ENCODE results near the gene HDAC4.

- TF ChIP-seq, protein P1, sequence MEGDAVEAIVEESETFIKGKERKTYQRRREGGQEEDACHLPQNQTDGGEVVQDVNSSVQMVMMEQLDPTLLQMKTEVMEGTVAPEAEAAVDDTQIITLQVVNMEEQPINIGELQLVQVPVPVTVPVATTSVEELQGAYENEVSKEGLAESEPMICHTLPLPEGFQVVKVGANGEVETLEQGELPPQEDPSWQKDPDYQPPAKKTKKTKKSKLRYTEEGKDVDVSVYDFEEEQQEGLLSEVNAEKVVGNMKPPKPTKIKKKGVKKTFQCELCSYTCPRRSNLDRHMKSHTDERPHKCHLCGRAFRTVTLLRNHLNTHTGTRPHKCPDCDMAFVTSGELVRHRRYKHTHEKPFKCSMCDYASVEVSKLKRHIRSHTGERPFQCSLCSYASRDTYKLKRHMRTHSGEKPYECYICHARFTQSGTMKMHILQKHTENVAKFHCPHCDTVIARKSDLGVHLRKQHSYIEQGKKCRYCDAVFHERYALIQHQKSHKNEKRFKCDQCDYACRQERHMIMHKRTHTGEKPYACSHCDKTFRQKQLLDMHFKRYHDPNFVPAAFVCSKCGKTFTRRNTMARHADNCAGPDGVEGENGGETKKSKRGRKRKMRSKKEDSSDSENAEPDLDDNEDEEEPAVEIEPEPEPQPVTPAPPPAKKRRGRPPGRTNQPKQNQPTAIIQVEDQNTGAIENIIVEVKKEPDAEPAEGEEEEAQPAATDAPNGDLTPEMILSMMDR (IDR thresholded peaks at IDR 0.05), result no peak
- TF ChIP-seq EP300 (IDR thresholded peaks at IDR 0.05), result no peak
Measured at GRCh38 chr2:239042551-239043320, 358.1 kb downstream of the HDAC4 start.
